HCT116 (cell line): Measurements from ENCODE around the gene RBCK1.

Experiments
- CTCF ChIP-seq, 3 experiments: fragments of 200-600 bp in 1 of 3; sonication (generic) in 1 of 3; IDR thresholded peaks in 2 of 3; conservative IDR thresholded peaks in 1 of 3; 2 replicates each; pipeline ENCODE4 v1.5.1; 2012 to 2017; ENCODE audit warnings: low read depth in 2 of 3, low read length in 2 of 3, antibody characterized with exemption in 1 of 3, borderline replicate concordance in 1 of 3, control low read depth in 1 of 3, mild to moderate bottlenecking in 1 of 3, mixed read lengths in 1 of 3, mixed run types in 1 of 3, moderate library complexity in 1 of 3; ENCODE audit not compliant: insufficient read depth in 1 of 3
- EZH2 ChIP-seq: fragments of 200-600 bp; sonication (generic); IDR thresholded peaks from 2 replicates; pipeline ENCODE4 v1.6.1; 2017; ENCODE audit warnings: antibody characterized with exemption, mixed run types
- JUND ChIP-seq: IDR thresholded peaks from 2 replicates; pipeline ENCODE4 v1.6.1; 2012
- POLR2A ChIP-seq: IDR thresholded peaks from 2 replicates; pipeline ENCODE4 v1.7.0; 2011; ENCODE audit warnings: borderline replicate concordance; ENCODE audit not compliant: insufficient read depth, insufficient read length; ENCODE audit errors: extremely low read depth
- RAD21 ChIP-seq: IDR thresholded peaks from 2 replicates; pipeline ENCODE4 v1.6.1; 2012; ENCODE audit warnings: low read depth, mild to moderate bottlenecking
- SIN3A ChIP-seq: IDR thresholded peaks from 2 replicates; pipeline ENCODE4 v1.6.1; 2012; ENCODE audit warnings: low read depth
- YY1 ChIP-seq: IDR thresholded peaks from 2 replicates; pipeline ENCODE4 v1.6.1; 2011; ENCODE audit warnings: low read length, low read depth, moderate library complexity, mild to moderate bottlenecking; ENCODE audit not compliant: insufficient replicate concordance; ENCODE audit errors: extremely low read depth
- TF ChIP-seq, protein P1 (sequence below): IDR thresholded peaks from 2 replicates; pipeline ENCODE4 v1.6.1; 2012; ENCODE audit warnings: low read depth

- TF ChIP-seq POLR2A (no peak), CTCF (IDR thresholded peaks at IDR 0.05 in 2 of 3, conservative IDR thresholded peaks at IDR 0.05 in 1 of 3; ENCODE audit: borderline replicate concordance in 1 of 3, insufficient read depth in 1 of 3, low read depth in 2 of 3, low read length in 2 of 3) (no peak), JUND (no peak), SIN3A (no peak), EZH2 (no peak), YY1 (no peak), RAD21 (no peak)
- TF ChIP-seq, protein P1, sequence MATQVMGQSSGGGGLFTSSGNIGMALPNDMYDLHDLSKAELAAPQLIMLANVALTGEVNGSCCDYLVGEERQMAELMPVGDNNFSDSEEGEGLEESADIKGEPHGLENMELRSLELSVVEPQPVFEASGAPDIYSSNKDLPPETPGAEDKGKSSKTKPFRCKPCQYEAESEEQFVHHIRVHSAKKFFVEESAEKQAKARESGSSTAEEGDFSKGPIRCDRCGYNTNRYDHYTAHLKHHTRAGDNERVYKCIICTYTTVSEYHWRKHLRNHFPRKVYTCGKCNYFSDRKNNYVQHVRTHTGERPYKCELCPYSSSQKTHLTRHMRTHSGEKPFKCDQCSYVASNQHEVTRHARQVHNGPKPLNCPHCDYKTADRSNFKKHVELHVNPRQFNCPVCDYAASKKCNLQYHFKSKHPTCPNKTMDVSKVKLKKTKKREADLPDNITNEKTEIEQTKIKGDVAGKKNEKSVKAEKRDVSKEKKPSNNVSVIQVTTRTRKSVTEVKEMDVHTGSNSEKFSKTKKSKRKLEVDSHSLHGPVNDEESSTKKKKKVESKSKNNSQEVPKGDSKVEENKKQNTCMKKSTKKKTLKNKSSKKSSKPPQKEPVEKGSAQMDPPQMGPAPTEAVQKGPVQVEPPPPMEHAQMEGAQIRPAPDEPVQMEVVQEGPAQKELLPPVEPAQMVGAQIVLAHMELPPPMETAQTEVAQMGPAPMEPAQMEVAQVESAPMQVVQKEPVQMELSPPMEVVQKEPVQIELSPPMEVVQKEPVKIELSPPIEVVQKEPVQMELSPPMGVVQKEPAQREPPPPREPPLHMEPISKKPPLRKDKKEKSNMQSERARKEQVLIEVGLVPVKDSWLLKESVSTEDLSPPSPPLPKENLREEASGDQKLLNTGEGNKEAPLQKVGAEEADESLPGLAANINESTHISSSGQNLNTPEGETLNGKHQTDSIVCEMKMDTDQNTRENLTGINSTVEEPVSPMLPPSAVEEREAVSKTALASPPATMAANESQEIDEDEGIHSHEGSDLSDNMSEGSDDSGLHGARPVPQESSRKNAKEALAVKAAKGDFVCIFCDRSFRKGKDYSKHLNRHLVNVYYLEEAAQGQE, result no peak
These were observed 22.2 kb downstream of the RBCK1 start for GRCh38 chr20:430091-430999.
